Measurements from ENCODE around the gene RNF44. TPM values are rescaled to one million over a fixed set of nuclear protein-coding genes. Genes with fewer than 3 reads are reported as not detected.

The RNF44 gene
- total and polyA plus RNA-seq, 2 donors (not counting 3 experiments of a cell fraction or from before 2014, with no cell fraction given) = 19.8 to 50.2 TPM

GRCh38 chr5:176547802-176548201 lies 10.6 kb upstream of the RNF44 start:
- no peak for TF ChIP-seq FOS (IDR thresholded peaks at IDR 0.05; ENCODE audit: borderline replicate concordance, insufficient read depth, low read length)
- no peak for TF ChIP-seq EZH2 (IDR thresholded peaks at IDR 0.05; ENCODE audit: borderline replicate concordance, low read depth, low read length, severe bottlenecking)
- TF ChIP-seq POLR2A (IDR thresholded peaks at IDR 0.05; ENCODE audit: low read depth, low read length) = no peak
- TF ChIP-seq, protein P1, sequence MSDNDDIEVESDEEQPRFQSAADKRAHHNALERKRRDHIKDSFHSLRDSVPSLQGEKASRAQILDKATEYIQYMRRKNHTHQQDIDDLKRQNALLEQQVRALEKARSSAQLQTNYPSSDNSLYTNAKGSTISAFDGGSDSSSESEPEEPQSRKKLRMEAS (IDR thresholded peaks at IDR 0.05; ENCODE audit: insufficient read depth, insufficient read length) = no peak
- TF ChIP-seq CTCF (IDR thresholded peaks at IDR 0.05; ENCODE audit: extremely low read depth in 1 of 2, insufficient read depth in 1 of 2, low read depth in 1 of 2, low read length in 2 of 2) = no peak
- no peak for TF ChIP-seq POLR2AphosphoS5 (IDR thresholded peaks at IDR 0.05; ENCODE audit: insufficient read depth, low read depth, low read length)
- no peak for TF ChIP-seq MYC (IDR thresholded peaks at IDR 0.05; ENCODE audit: low read depth, low read length)
- no peak for TF ChIP-seq JUN (IDR thresholded peaks at IDR 0.05; ENCODE audit: borderline replicate concordance, insufficient read depth, insufficient read length, low read depth)
- TF ChIP-seq GATA2 (IDR thresholded peaks at IDR 0.05; ENCODE audit: insufficient read depth, insufficient read length, low read depth, low read length) = no peak
- POLR2A ChIA-PET = no interaction called here
- no peaks in the 10 kb centered on the region for H3K79me2 ChIP-seq (ENCODE audit: control insufficient read depth, insufficient read depth, low read length)
- FAIRE-seq (no peak), DNase-seq (ENCODE audit: low read depth, low spot score) (no peak)
- H4K20me1 ChIP-seq (replicated peaks; ENCODE audit: control insufficient read depth, extremely low read depth, insufficient read depth, low read length) = no peaks in the 10 kb centered on the region
- no peak overlapping the region for H3K9ac ChIP-seq (replicated peaks; ENCODE audit: extremely low read depth, insufficient read depth, low read length)
- no peak overlapping the region for H3K27ac ChIP-seq (ENCODE audit: insufficient read depth, low read depth, low read length)
- H3K9me3 ChIP-seq (replicated peaks; ENCODE audit: control insufficient read depth, insufficient read depth, low read length) = no peaks in the 10 kb centered on the region
- intact Hi-C loops (cut with micrococcal nuclease) = no loop called here
- CTCF ChIA-PET = interaction anchor here (1.0 to 1.6 kb wide), 2 partner anchors 23 to 100 kb away, joined by 3 read pairs; partner anchors contain the start of gene FAF2
- H2AFZ ChIP-seq (ENCODE audit: low read depth, low read length) = no peak overlapping the region
- H3K36me3 ChIP-seq (ENCODE audit: control insufficient read depth in 2 of 2, extremely low read depth in 1 of 2, insufficient read depth in 2 of 2, low read length in 2 of 2) = no peaks in the 10 kb centered on the region
- H3K27me3 ChIP-seq (ENCODE audit: control insufficient read depth in 2 of 2, insufficient read depth in 2 of 2, low read length in 2 of 2) = no peaks in the 10 kb centered on the region
- no peaks in the 10 kb centered on the region for H3K9me1 ChIP-seq (replicated peaks; ENCODE audit: control insufficient read depth, extremely low read depth, insufficient read depth, low read length)
- BruUV-seq (replicated peaks) = no TSS peak
- dilution Hi-C loops (cut with MboI; ENCODE audit: extremely low pct_ligation_motif_present, low sequenced_read_pairs) = no loop called here
- peaks cover 7% of the 10 kb centered on the region for H3K4me1 ChIP-seq (ENCODE audit: control insufficient read depth, extremely low read depth, insufficient read depth, low read length)
- no peak overlapping the region for H3K4me3 ChIP-seq (replicated peaks in 1 of 3; ENCODE audit: insufficient read depth in 1 of 3, low read depth in 1 of 3, low read length in 3 of 3)
- H3K4me2 ChIP-seq (ENCODE audit: insufficient read depth, low read length) = no peak overlapping the region
